Stimulated activated CD4-positive, alpha-beta T cell treated with anti-CD3 and anti-CD28 coated beads, Interleukin-12 subunit alpha, Interleukin-12 subunit beta, amount 100 ng/mL, for 24 hours (primary cell): ENCODE measurements around the gene GOLGA5.
"Not testable (repeated sequence)": the region's sequence is repeated elsewhere in the genome, so short reads cannot be mapped to it uniquely, and the experiment has no call there.

ENCODE experiments used
- DNase-seq, 2 experiments: peaks; one replicate each; pipeline ENCODE4 v3.0.0-alpha.2; 2020; ENCODE audit warnings: low read depth in 2 of 2

The GOLGA5 gene, protein sequence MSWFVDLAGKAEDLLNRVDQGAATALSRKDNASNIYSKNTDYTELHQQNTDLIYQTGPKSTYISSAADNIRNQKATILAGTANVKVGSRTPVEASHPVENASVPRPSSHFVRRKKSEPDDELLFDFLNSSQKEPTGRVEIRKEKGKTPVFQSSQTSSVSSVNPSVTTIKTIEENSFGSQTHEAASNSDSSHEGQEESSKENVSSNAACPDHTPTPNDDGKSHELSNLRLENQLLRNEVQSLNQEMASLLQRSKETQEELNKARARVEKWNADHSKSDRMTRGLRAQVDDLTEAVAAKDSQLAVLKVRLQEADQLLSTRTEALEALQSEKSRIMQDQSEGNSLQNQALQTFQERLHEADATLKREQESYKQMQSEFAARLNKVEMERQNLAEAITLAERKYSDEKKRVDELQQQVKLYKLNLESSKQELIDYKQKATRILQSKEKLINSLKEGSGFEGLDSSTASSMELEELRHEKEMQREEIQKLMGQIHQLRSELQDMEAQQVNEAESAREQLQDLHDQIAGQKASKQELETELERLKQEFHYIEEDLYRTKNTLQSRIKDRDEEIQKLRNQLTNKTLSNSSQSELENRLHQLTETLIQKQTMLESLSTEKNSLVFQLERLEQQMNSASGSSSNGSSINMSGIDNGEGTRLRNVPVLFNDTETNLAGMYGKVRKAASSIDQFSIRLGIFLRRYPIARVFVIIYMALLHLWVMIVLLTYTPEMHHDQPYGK

DNA sequence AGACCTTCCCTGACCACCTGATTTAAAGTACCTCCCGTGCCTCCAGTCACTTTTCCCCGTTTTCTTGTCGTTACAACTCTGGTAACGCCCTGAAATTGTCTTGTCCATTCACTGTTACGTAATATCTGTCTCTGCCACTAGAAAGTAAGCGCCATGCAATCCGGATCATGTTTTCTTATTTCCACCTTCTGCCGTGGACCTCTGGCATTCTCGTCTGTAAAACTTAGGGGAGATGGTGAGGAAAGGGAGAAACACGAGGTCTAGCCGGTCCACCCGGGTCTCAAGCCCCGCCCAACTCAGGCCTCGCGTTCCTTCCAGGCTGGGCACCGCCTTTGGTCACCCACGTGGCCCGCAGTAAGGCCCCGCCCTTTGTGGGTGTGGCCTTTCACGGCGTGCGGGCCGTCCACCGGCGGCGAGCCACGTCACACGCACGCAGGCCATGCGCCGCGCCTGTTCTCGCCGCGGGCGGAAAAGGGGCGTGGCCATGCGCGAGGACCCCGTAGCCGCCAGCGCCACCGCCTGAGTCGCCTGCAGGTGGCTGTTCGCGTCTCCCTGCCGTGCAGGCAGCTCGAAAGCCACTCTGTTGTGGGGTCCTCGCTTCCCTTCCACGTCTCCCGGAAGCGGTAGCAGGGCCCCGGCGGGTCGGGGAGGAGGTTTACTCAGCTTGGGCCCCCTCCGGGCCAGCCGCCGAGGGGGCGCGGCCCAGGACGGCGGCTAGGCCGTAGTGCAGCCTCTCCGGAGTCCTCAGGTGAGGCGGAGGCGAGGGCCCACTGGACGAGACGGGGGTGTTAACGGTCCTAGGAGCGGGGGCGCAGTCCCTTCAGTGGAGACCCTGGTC, at the start of gene GOLGA5:
Gene GOLGA5, plus strand, starts transcription at position 597 of the 838 bp plus-strand sequence. CDS start 3,133 bp downstream, outside the sequence.
- DNase-seq = peak; percentile 94 to 95

GRCh38 chr14:92747701-92748258, 46.3 kb upstream of the GOLGA5 start:
- no peak for DNase-seq

DNA sequence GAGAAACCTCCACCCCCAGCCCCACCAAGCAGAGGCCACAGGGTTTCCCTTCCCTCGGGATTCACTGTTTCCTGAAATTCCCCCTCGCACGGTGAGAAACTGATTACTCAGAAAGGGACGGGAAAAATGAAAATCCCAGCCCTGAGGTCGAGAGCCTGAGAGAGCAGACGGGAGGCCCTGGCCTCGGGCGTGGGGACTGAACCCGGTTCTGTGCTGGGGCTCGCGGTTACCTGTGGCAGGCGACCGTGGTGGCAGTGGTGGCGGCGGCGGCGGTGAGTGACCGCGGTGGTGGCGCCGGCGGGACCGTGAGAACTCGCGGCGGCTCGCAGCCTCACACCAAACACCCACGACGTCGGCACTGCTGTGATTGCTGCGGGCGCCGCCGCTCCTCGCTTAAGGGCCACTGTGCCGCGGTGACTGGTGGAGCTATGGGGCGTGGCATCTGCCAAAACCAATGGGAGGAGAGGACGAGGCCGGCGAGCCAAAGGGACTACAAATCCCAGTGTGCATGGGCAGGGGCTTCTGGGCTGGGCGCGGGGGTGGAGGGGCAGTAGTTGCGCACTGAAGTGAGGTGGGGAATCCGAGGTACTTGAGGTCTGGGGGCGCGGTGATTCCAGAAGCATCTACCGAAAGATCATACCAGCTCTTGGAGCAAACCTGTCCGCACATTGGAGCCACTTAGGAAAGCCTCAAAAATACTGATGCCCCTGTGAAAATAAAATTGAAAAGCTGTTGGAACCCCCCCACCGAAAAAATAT, 45.7 kb upstream of the GOLGA5 start, which contains the start of gene LGMN:
Gene LGMN, minus strand, starts transcription at position 369 of the 758 bp plus-strand sequence. CDS start 15,841 bp downstream, outside the sequence.
- DNase-seq = peak; percentile 61 to 73

GRCh38 chr14:92750222-92750728, 43.8 kb upstream of the GOLGA5 start:
- DNase-seq = not testable (repeated sequence)

GRCh38 chr14:92750994-92751400, 43.1 kb upstream of the GOLGA5 start:
- no peak for DNase-seq

DNA sequence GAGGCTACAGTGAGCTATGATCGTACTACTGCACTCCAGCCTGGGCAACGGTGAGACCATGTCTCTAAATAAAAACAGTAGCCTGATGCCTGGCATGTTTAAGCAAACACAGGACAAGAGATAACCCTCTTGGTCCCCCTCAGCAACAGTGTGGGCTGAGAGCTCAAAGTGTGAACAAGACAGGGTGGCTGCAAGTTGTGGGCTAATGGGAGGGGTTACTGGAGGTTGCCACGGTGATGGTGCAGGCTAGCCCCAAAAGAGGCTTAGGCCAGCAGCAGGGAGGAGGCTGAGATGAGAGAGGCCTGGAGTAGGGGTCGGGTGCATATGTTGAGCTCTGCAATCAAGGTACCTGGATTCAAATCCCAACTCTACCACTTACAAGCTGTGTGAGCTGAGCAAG, 42.3 kb upstream of the GOLGA5 start:
- no peak for DNase-seq

GRCh38 chr14:92753250-92753649, 40.9 kb upstream of the GOLGA5 start:
- DNase-seq = no peak

DNA sequence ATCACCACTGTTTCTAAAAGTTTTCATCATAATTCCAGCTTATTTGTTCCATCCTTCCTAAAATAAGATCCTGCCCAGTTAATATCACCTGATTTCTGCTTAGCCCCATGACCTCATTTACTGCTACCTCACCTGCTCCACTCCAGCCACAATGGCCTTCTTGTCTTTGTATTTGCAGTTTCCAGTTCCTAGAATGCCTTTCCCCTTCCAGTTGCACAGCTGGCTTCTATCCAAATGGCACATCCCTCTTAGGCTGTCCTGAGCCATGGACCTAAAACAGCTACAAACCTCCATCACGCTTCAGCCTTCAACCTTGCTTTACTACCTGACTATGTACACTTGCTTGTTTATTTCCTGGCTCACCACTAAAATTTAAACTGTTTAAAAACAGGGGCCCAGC, 39.1 kb upstream of the GOLGA5 start:
- DNase-seq = no peak

DNA sequence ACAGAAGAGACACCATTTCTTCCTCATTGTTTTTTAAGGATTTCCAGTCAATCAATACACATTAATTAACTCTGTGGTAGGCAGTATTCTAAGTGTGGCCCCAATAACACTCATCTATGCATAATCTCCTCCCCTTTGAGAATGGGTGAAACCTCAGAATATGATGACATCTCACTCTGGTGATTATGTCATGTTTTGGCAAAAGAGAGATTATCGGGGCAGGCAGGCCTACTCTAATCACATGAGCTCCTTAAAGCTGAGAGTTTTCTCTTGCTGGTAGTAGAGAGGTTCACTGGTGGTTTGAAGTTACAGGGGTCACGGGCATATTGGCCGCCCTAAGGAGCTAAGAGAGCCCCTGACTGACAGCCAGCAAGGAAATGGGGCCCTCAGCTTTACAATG, 38.6 kb upstream of the GOLGA5 start:
- DNase-seq = no peak

DNA sequence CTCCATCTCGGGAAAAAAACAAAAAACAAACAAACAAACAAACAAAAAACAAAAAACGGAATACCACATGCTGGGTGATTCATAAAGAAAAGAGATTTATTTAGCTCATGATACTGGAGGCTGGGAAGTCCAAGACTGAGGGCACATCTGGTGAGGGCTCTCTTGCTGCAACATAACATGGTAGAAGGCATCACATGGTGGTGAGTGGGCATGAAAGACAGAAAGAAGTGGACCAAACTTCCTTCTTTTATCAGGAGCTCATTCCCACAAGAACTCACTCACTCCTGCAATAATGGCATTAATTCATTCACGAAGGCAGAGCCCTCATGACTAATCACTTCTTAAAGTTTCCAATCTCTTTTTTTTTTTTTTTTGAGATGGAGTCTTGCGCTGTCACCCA, 37.7 kb upstream of the GOLGA5 start:
- DNase-seq = no peak

DNA sequence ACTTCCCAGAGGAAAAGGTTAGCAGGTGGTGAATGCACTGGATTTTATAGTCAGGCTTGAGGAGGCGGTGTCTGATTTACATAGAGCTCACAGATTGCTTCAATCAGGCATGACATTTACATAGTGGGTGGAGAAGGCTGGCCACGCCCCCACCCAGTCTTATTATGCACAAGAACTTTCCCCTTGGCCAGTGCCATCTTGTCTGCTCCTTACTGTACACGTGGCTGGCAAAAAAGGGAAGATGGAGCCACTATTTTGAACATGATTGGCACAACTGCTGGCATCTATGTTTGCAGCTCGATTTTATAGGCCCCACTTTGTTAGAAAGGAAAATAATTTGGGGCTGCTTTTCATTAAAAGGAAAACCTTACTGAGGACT, 34.8 kb upstream of the GOLGA5 start:
- DNase-seq = no peak

DNA sequence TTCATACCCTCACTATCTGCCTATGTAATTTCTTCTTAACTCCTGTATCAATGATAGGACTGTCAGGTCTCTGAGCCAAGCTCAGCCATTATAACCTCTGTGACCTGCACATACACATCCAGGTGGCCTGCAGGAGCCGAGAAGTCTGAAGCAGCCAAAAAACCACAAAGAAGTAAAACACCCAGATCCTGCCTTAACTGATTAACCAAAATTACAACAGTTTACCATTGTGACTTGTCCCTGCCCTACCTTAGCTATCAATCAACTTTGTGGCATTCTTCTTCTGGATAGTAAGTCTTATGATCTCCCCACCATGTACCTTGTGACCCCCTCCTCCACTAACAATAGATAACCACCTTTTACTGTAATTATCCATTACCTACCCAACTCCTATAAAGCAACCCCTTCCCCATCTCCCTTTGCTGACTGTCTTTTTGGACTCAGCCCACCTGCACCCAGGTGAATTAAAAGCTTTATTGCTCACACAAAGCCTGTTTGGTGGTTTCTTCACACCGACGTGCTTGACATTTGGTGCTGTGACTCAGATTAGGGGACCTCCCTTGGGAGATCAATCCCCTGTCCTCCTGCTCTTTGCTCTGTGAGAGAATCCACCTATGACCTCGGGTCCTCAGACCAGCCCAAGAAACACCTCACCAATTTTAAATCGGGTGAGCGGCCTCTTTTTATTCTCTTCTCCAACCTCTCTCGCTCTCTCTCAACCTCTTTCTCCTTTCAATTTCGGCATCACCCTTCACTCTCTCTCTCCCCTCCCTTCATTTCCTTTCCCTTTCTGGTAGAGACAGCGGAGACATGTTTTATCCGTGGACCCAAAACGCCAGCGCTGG, 34.2 kb upstream of the GOLGA5 start:
- no peak for DNase-seq

DNA sequence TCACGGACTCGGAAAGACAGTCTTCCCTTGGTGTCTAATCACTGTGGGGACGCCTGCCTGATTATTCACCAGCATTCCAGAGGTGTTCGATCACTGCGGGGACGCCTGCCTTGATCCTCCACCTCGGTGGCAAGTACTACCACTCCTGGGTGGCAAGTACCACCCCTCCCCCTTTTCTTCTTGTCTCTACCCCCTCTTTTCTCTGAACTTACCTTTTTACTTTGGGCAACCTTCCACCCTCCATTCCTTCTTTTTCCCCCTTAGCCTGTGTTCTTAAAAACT, 33.6 kb upstream of the GOLGA5 start:
- DNase-seq = no peak

GRCh38 chr14:92763666-92764631, 30.2 kb upstream of the GOLGA5 start:
- not testable (repeated sequence) for DNase-seq

GRCh38 chr14:92768236-92768635, 25.9 kb upstream of the GOLGA5 start:
- DNase-seq = not testable (repeated sequence)

- no peak for DNase-seq
These were observed 25.3 kb upstream of the GOLGA5 start for GRCh38 chr14:92768795-92769194.

- DNase-seq = no peak
These were observed 23.6 kb upstream of the GOLGA5 start for GRCh38 chr14:92770484-92770883.

DNA sequence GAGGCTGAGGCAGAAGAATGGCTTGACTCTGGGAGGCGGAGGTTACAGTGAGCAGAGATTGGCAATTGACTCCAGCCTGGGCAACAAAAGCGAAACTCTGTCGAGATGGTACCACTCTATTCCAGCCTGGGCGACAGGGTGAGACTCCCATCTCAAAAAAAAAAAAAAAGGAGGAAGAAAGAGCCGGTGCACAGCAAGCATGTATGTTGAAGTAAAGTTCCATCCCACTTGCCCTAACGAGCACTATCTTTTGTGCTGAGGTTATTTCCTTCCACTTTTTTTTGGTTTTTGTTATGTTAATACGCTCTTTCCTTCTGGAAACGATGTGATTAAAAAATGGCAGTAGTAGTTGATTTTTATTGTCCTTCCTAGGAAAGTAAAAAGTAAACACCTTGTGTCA, 19.5 kb upstream of the GOLGA5 start:
- no peak for DNase-seq

- not testable (repeated sequence) for DNase-seq
These were observed 18.8 kb upstream of the GOLGA5 start for GRCh38 chr14:92775292-92775691.
